Panc1 (cell line): ENCODE data around the gene GRIP1. TPM values are rescaled to one million over a fixed set of nuclear protein-coding genes. Genes with fewer than 3 reads are reported as not detected.

Source experiments
- ATAC-seq: fragments of 200-7000 bp; cut with Tn5 transposase; 2 replicates; pipeline ENCODE4 v1.9.1; 2020; ENCODE audit warnings: mild to moderate bottlenecking, moderate library complexity
- BruUV-seq: library from RNA; stranded (reverse); fragments of 400-500 nt; replicated peaks from 2 replicates; lab custom pipeline; 2021; lab: Mats Ljungman, UMichigan
- CTCF ChIA-PET: fragments of 300-600 bp; sonication (Branson Sonifier 250); formaldehyde crosslinking; loops from one replicate; lab custom pipeline; 2022; ENCODE audit warnings: antibody characterized with exemption; lab: Charles Lee
- POLR2A ChIA-PET: fragments of 300-600 bp; sonication (Branson Sonifier 250); formaldehyde crosslinking; loops from one replicate; lab custom pipeline; 2022; ENCODE audit warnings: antibody characterized with exemption; lab: Charles Lee
- DNase-seq: peaks from one replicate; pipeline ENCODE4 v3.0.0-alpha.2; 2010; ENCODE audit warnings: low read depth, low spot score
- H3K27ac ChIP-seq: 2 replicates; pipeline ENCODE4 v1.5.1; 2011; ENCODE audit warnings: mild to moderate bottlenecking, low read length, inconsistent platforms
- H3K27me3 ChIP-seq: fragments of 200-500 bp; sonication (Bioruptor generic); 2 replicates; pipeline ENCODE4 v1.6.0; 2014; ENCODE audit warnings: low read length, inconsistent platforms; ENCODE audit not compliant: control insufficient read depth, insufficient read depth
- H3K36me3 ChIP-seq: fragments of 200-500 bp; sonication (Bioruptor generic); 2 replicates; pipeline ENCODE4 v1.5.1; 2014; ENCODE audit warnings: inconsistent platforms, mild to moderate bottlenecking, low read length, moderate library complexity; ENCODE audit not compliant: control insufficient read depth, insufficient read depth
- H3K4me1 ChIP-seq: 2 replicates; pipeline ENCODE4 v1.5.1; 2011; ENCODE audit warnings: inconsistent platforms, mild to moderate bottlenecking, low read length, moderate library complexity; ENCODE audit not compliant: control insufficient read depth, insufficient read depth
- H3K4me3 ChIP-seq, 2 experiments: 2 replicates each; pipeline ENCODE4 v1.5.1; 2011 to 2012; ENCODE audit warnings: low read depth in 2 of 2, low read length in 2 of 2, mild to moderate bottlenecking in 2 of 2, inconsistent platforms in 1 of 2, moderate library complexity in 1 of 2
- H3K9me3 ChIP-seq: fragments of 200-500 bp; sonication (Bioruptor generic); 2 replicates; pipeline ENCODE4 v1.5.1; 2014; ENCODE audit warnings: low read depth, mild to moderate bottlenecking, inconsistent platforms, low read length, moderate library complexity; ENCODE audit not compliant: control insufficient read depth, insufficient read depth
- POLR2AphosphoS5 ChIP-seq: IDR thresholded peaks from 2 replicates; pipeline ENCODE4 v1.6.1; 2012; ENCODE audit warnings: mild to moderate bottlenecking, low read depth, low read length, moderate library complexity
- SIN3A ChIP-seq: IDR thresholded peaks from 2 replicates; pipeline ENCODE4 v1.6.1; 2012; ENCODE audit warnings: low read depth, mild to moderate bottlenecking, low read length, moderate library complexity, borderline replicate concordance; ENCODE audit not compliant: insufficient read depth
- TCF7L2 ChIP-seq: IDR thresholded peaks from 2 replicates; pipeline ENCODE4 v1.6.1; 2011; ENCODE audit warnings: mild to moderate bottlenecking, low read depth, low read length, inconsistent platforms
- in situ Hi-C: cut with HindIII; loops from 2 replicates; pipeline ENCODE4 v1.10.0; 2016; ENCODE audit warnings: low sequenced_read_pairs, low pct_unique_long_range_greater_than_20kb
- intact Hi-C: fragments of 100-400 bp; cut with micrococcal nuclease; formaldehyde crosslinking; loops from one replicate; pipeline ENCODE4 v1.10.0; 2022; ENCODE audit not compliant: unreplicated experiment
- total RNA-seq: library from RNA; stranded (reverse); gene quantifications from one replicate; pipeline ENCODE4 v1.2.1, GENCODE V29; 2021; ENCODE audit not compliant: unreplicated experiment
- TF ChIP-seq, protein P1 (sequence below): fragments of 450-650 bp; IDR thresholded peaks from 2 replicates; pipeline ENCODE4 v1.5.1; 2017; ENCODE audit warnings: mild to moderate bottlenecking
- TF ChIP-seq, protein P2 (sequence below), 2 experiments: IDR thresholded peaks; 2 replicates each; pipeline ENCODE4 v1.6.1; 2011 to 2012; ENCODE audit warnings: low read depth in 2 of 2, control low read depth in 1 of 2, low read length in 1 of 2, mild to moderate bottlenecking in 1 of 2, moderate library complexity in 1 of 2; ENCODE audit not compliant: insufficient read depth in 1 of 2

Gene GRIP1
- total RNA-seq, 1 experiment from 2014 or later = 9.2 TPM

DNA sequence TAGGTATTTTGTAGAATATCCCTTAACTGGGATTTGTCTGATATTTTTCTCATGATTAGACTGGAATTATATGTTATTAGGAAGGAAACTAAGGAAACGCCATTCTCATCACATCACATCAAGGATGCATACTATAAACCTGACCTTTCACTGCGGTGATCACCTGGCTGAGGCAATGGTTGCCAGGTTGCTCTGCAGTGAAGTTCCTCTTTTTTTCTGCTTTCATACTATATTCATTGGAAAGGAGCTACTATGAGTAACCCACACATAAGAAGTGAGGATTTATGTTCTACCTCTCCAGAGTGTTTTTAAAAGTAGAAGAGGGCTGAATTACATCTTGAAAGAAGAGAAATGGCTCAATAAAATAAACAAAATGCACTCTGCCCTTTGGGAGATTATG lies 31.0 kb upstream of the GRIP1 start:
- Histone ChIP-seq H3K4me1 (no peaks in the 10 kb centered on the region), H3K9me3 (no peaks in the 10 kb centered on the region), H3K4me3 (no peak overlapping the region), H3K27ac (no peak overlapping the region), H3K27me3 (peaks cover 3% of the 10 kb centered on the region), H3K36me3 (no peaks in the 10 kb centered on the region)
- ATAC-seq (no peak), DNase-seq (no peak)
- TF ChIP-seq, protein P1, sequence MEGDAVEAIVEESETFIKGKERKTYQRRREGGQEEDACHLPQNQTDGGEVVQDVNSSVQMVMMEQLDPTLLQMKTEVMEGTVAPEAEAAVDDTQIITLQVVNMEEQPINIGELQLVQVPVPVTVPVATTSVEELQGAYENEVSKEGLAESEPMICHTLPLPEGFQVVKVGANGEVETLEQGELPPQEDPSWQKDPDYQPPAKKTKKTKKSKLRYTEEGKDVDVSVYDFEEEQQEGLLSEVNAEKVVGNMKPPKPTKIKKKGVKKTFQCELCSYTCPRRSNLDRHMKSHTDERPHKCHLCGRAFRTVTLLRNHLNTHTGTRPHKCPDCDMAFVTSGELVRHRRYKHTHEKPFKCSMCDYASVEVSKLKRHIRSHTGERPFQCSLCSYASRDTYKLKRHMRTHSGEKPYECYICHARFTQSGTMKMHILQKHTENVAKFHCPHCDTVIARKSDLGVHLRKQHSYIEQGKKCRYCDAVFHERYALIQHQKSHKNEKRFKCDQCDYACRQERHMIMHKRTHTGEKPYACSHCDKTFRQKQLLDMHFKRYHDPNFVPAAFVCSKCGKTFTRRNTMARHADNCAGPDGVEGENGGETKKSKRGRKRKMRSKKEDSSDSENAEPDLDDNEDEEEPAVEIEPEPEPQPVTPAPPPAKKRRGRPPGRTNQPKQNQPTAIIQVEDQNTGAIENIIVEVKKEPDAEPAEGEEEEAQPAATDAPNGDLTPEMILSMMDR = no peak
- TF ChIP-seq POLR2AphosphoS5 (no peak), TCF7L2 (no peak), SIN3A (no peak)
- TF ChIP-seq, protein P2, sequence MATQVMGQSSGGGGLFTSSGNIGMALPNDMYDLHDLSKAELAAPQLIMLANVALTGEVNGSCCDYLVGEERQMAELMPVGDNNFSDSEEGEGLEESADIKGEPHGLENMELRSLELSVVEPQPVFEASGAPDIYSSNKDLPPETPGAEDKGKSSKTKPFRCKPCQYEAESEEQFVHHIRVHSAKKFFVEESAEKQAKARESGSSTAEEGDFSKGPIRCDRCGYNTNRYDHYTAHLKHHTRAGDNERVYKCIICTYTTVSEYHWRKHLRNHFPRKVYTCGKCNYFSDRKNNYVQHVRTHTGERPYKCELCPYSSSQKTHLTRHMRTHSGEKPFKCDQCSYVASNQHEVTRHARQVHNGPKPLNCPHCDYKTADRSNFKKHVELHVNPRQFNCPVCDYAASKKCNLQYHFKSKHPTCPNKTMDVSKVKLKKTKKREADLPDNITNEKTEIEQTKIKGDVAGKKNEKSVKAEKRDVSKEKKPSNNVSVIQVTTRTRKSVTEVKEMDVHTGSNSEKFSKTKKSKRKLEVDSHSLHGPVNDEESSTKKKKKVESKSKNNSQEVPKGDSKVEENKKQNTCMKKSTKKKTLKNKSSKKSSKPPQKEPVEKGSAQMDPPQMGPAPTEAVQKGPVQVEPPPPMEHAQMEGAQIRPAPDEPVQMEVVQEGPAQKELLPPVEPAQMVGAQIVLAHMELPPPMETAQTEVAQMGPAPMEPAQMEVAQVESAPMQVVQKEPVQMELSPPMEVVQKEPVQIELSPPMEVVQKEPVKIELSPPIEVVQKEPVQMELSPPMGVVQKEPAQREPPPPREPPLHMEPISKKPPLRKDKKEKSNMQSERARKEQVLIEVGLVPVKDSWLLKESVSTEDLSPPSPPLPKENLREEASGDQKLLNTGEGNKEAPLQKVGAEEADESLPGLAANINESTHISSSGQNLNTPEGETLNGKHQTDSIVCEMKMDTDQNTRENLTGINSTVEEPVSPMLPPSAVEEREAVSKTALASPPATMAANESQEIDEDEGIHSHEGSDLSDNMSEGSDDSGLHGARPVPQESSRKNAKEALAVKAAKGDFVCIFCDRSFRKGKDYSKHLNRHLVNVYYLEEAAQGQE (IDR thresholded peaks at IDR 0.05; ENCODE audit: insufficient read depth in 1 of 2, low read depth in 2 of 2, low read length in 1 of 2) = no peak
- BruUV-seq = no TSS peak
- ChIA-PET CTCF (no interaction called here), POLR2A (no interaction called here)
- in situ Hi-C loops (no loop called here), intact Hi-C loops (no loop called here)

DNA sequence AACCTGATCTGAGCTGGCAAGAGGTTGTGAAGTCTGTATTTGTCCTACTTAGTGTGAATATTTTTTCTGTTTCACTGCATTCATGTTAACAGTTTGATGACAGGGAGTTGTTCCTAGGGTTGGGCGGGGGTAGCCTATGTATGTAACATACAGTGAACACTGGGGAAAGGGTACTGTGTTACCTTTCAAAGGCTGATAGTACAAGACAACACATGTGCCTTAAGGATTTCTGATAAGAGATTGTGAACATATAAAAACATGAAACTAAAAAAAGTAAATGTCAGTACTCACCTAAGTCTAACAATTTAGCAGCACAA lies 30.5 kb upstream of the GRIP1 start:
- Histone ChIP-seq H3K4me1 (no peaks in the 10 kb centered on the region), H3K36me3 (no peaks in the 10 kb centered on the region), H3K27me3 (peaks cover 3% of the 10 kb centered on the region), H3K4me3 (no peak overlapping the region), H3K9me3 (no peaks in the 10 kb centered on the region), H3K27ac (no peak overlapping the region)
- ATAC-seq (no peak), DNase-seq (no peak)
- intact Hi-C loops = no loop called here
- CTCF ChIA-PET = no interaction called here
- in situ Hi-C loops = no loop called here
- TF ChIP-seq, protein P2 (IDR thresholded peaks at IDR 0.05; ENCODE audit: insufficient read depth in 1 of 2, low read depth in 2 of 2, low read length in 1 of 2) = no peak
- TF ChIP-seq SIN3A = no peak
- POLR2A ChIA-PET = no interaction called here
- BruUV-seq = no TSS peak
